Measurements from ENCODE around the gene BIN2.
"Not testable (repeated sequence)": the region's sequence is repeated elsewhere in the genome, so short reads cannot be mapped to it uniquely, and the experiment has no call there.

Gene BIN2

DNA sequence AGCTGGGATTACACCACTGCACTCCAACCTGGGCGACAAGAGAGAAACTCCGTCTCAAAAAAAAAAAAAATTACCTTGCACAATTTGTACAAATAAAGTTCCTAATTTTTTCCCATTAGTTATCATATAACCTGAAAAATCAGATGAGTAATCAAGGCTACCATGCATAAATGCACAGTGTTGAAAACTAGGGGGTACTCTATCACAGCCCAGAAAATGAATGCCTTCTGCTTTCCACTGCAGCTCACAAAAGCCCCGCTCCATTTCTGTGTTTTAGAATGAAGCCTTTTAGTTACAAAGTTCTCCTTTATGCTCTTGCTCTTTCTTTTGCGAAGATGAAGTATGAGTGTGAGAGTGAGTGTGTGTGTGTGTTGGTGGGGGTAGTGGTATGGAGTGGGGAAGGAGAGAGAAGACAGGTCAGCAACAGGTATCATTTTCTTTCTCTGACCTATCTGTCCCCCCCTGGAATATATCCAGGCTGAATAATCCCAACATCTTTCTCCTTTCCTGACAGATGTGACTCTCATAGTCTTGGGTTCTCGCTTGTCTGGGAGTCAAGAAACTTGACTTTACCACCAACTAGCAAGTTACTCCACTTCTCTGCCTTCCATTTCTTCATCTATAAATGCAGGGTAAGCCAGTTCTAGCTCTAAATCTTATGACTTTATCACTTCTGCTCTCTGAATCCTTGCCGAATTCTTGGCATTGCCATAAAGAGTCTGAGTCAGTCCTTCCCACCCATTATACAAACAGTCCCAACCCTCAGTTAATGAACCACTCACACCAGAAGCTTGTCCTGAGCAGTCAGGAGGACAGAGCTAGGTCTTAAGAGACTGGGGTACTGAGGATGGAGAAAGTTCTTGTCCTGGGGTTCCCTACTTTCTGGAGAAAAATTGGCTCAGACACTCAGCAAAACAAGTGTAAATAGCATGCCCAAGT is 16.1 kb downstream of the BIN2 start:
- DNase-seq: no peak

DNA sequence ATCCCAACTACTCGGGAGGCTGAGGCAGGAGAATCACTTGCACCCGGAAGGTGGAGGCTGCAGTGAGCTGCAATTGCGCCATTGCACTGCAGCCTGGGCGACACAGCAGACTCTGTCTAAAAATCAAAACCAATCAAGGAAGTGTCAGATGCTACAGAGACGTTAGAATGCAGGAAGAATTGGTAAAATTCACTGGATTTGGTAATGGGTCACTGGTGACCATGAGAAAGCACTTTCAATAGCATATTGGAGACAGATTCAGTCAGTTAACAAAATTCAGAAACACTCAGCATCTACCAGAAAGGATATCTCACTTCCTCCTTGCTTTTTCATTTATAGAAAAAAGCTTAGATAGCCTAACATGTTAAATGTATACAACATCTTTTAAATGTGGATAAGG is 17.5 kb downstream of the BIN2 start:
- DNase-seq: no peak

GRCh38 chr12:51300768-51301167 is 23.2 kb downstream of the BIN2 start:
- not testable (repeated sequence) for DNase-seq

DNA sequence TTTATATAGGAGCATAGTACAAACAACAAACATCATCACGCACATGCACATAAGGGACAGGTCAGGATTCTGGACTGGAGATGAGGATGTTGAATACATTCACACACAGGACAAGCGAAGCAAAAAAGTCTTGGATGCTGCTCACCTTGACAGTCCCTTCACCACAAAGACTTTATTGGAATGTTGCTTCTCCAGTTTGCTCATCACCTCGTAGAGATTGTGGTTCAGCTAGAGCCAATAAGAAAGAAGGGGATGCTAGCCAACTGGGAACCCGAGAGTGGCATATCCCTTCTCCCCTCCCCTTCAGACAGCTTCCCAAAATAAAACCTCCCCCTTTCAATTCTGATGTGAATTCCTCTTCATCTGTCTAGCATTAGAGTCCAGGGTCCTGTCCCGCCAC is 28.3 kb downstream of the BIN2 start:
- DNase-seq: no peak

GRCh38 chr12:51294097-51294496 is 29.9 kb downstream of the BIN2 start:
- not testable (repeated sequence) for DNase-seq

GRCh38 chr12:51293696-51294095 is 30.3 kb downstream of the BIN2 start:
- DNase-seq: no peak

DNA sequence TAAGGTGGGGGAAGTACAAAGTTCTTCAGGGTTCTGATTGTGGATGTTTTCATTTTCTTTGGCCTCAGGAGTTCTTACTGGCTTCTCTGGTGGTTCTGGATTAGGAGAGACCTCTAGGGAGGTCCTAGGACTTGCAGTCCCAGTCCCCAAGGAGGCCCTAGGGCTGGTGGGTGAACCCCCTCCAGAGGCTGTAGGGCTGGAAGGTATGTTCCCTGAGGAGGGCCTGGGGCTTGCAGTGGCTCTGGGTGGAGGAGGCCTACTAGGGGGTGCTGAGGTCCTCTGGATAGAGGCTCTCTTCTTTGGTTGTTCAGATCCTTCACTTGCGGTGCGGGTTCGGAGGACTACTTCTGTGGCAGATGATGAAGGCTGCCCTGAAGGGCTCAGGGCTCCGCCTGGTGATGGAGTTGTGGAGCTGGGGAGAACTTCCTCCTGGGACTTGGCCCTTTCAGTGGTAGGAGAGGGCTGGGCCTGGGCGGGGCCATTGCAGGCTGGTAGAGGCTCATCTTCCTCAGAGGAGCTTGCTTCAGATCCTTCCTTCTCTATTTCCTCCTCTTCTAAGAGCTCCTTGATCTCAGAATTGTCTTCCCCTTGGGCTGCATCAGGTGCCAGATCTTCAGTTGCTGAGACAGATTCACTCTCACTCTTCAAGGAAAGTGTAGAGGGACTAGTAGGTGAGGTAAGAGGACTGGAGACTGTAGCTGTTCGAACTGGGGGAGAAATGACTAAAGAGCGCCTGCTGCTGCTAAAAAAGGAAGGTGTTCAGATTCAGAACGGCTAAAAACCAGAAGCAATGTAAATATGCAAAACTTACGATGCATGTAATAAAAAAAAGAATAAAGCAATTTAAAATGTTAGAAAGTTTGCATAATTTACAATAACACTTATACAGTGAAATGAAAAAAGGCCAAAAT is 32.1 kb downstream of the BIN2 start:
- DNase-seq: not testable (repeated sequence)

DNA sequence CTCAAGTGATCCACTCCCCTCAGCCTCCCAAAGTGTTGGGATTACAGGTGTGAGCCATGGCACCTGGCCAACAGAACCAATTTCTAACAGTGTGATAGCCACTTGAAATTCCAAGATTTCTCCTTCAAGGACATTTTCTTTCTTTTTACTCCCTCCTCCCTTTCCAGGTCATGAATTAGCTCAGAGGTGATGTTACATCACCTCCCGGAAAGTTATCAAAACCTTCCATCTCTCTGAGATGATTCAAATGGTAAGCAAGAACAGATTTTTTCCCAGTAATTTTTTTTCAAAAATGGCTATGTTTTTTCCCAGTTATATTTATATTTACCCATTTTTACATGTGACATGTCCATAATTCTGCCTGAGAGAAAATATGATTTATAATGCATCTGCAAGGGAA is 38.1 kb downstream of the BIN2 start:
- no peak for DNase-seq

DNA sequence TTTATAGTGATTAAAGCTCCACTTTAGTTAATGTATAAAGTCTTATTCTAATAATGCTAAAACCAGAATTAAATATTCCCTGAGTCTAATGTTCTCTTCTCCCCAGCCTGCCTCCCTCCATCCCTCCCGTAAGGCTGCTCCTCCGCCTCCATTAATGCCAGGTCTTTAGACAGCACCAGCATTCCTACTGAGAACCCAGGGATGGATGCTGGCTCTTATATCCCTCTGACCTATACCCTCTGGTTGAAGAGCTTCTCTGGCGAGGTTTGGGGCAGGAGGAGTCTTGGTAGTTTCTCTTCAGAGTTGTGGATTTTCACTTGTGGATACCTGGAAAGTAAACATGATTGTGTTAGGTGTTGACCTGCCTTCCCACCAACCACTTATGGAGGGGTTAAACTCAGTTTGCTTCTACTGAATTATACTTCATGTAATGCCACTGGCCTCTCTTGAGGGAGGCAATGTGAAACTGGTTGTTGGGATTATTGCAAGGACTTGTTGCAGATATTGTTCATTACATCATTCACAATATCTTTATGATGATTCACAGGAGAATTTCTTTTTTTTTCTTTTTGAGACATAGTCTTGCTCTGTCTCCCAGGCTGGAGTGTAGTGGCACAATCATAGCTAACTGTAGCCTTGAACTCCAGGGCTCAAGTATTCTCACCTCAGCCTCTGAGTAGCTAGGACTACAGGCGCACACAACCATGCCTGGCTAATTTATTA is 42.6 kb downstream of the BIN2 start:
- DNase-seq: no peak

- DNase-seq: no peak
Measured at GRCh38 chr12:51275088-51275487, 48.9 kb downstream of the BIN2 start.

GRCh38 chr12:51272810-51273209 is 51.2 kb downstream of the BIN2 start:
- not testable (repeated sequence) for DNase-seq

DNA sequence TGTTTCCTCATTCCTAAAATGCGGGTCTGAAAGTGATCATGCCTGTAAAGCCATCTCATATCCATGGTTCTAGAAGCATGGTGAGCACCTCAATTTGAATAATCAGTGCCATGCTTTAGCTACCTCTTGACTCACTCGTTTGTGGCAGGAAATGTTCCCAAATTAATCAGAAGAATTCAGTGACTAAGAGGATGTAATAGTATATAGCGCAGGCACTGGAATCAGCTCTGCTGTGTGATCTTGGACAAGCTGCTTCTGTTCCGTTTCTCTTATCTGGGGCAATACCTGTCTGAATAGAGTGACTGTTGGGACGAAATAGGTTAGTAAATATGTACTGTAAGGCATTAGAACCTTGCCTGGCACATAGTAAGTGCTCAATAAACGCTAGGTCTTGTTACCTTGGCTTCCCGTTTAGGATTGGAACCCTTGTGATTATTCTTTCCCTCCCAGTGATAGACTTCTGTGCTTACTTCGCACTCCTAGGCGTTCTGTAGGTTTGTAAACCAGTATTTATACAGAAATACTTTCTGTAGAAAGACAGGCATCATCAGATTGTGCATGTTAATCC is 52.9 kb downstream of the BIN2 start:
- DNase-seq: no peak

DNA sequence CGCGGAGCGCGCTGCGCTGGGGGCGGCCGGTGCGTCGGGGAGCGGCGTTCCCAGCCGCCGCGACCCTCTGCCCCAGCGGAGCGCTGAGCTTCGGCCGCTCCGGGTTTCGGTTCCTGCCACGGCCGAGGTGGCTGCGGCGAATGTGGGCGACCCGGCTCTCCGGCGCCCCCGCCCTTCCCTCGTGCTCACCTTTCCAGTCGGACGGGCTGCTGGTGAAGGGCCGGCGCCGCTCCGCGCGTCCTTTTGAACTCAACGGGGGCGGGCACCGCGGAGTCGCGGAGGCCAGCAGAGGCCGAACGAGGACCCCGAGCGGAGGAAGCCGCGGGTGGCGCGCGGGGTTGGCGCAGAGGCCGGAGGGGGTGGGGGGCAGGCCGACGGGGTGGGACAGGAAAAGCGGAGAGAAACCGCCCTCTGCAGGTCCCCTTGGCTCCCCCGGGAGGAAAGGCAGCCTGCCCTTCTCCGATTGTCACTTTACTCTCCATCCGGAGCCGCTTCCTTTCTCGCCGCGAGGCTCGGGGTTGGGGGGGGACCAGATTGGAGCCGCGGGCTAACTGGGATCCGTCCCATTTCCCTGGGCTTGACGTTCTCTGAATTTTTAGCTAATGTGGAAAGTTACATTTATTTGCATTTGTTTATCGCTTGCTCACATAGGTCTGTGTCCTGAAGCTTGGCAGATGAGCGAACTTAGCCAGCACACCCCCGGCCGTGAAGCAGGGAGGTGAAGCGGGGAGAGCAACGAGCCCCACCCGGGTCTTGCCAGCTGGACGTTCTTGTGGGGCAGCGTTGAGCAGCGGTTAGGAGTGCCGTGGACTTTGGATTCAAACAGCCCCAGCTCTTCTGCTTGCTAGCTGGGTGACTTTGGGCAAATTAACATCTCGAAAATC is 53.7 kb downstream of the BIN2 start, which contains the start of gene SMAGP:
TSS of gene SMAGP (minus strand) at position 349 of the 884 bp plus-strand sequence. CDS start 1,137 bp downstream, outside the sequence.
- peak; percentile 20 for DNase-seq

DNA sequence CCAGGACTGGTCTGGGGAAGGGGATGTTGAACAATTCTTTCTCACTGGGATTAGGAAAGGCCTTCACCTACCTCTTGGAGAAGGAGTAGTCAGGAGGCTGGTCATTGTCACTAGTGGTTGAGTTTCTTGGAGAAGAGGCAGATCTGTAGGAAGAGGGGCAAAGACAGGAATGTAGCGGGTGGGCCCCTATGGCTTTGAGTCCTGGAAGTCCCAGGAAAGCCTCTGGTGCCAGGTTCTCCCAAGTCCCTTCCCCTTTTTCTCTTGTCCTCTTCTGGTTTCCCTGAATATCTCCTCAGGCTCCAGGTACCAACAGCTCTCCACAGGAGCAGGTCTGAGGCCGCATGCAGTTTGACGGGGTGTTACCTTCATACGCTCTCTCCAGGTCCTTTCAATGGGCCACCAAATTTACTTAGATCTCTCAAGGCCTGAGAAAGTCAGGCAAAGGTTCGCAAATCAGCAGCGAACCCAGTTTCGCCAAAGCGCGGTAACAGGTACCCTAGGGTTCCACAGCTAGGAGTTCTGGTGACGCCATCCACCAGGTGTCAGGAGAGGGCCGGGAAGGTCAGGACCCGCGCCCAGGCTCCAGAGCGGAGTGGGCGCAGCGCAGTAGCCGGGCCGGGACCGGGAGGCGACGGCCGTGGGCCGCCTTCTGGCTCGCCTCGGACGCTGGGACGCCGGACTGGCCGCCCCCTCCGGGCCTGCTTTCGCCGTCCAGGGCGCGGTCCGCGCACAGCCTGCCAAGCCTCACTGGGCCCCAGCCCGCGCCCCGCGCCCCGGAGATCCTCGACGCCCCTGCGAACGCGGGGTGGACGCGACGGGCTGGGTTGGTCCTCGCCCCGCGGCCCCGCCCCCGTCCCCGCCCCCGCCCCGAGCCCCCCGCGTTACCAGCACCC is 54.6 kb downstream of the BIN2 start:
- peak; percentile 47 for DNase-seq

- DNase-seq: no peak
Measured at GRCh38 chr12:51265024-51265423, 59.0 kb downstream of the BIN2 start.

- no peak for DNase-seq
Measured at GRCh38 chr12:51264297-51264696, 59.7 kb downstream of the BIN2 start.

DNA sequence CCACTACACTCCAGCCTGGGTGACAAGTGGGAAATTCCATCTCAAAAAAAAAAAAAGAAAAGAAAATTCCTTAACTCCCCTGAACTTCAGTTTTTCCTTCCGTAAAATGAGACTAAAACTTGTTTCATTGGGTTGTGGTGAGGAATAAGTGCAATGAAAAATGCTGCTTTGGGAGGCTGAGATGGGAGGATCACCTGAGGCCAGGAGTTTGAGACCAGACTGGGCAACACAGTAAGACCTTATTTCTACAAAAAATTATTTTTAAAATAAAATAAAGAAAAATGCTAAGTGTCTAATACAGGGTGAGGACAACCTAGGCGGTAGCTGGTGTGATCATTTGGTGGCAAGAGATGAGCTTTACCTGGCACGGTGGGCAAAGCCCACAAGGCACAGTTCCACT is 60.6 kb downstream of the BIN2 start:
- DNase-seq: no peak

DNA sequence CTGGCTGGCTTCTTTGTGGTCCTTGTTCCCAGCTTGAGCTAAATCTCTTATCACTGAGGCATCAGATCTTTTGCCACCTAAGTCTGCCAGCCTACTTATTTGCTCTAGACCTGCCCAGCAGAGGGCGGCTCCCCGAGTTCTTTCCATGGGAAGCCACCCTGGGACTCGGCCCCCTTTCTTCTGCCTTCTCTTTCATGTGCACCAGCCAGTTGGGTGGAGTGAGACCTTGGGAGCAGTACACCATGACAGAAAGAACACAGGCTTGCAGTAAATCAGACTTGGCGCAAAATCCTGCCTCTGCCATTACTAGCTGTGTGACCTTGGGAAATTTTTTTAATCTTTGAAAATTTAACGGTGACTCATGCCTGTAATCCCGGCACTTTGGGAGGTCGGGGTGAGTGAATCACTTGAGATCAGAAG is 61.2 kb downstream of the BIN2 start:
- DNase-seq: no peak

- not testable (repeated sequence) for DNase-seq
Measured at GRCh38 chr12:51259600-51259999, 64.4 kb downstream of the BIN2 start.

DNA sequence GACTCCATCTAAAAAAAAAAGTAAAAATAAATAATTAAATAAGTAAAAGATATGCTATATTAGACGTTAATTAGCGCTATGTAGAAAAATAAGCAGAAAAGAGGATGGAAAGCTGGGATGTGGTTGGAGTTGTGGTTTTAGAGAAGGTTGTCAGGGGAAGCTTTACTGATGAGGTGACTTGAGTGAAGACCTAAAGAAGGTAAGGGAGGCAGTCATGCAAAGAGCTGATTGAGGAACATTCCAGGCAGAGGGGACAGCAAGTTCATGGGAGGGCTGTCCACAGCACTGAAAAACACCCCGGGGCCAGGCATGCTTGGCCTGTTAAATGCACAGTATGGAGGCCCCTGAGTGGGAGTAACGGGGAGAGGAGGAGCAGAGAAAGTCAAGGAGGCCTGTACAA is 69.4 kb downstream of the BIN2 start:
- DNase-seq: no peak
